NT2/D1 (cell line): ENCODE measurements around the gene CAMK2A.

Experiments
- SUZ12 ChIP-seq: IDR thresholded peaks from 2 replicates; pipeline ENCODE4 v1.6.1; 2011; ENCODE audit not compliant: insufficient read length, insufficient read depth; ENCODE audit errors: extremely low read depth
- YY1 ChIP-seq: IDR thresholded peaks from 2 replicates; pipeline ENCODE4 v1.6.1; 2011; ENCODE audit not compliant: insufficient read length, insufficient read depth
- ZNF274 ChIP-seq: IDR thresholded peaks from 2 replicates; pipeline ENCODE4 v1.6.1; 2011; ENCODE audit warnings: mild to moderate bottlenecking, low read depth, low read length

DNA sequence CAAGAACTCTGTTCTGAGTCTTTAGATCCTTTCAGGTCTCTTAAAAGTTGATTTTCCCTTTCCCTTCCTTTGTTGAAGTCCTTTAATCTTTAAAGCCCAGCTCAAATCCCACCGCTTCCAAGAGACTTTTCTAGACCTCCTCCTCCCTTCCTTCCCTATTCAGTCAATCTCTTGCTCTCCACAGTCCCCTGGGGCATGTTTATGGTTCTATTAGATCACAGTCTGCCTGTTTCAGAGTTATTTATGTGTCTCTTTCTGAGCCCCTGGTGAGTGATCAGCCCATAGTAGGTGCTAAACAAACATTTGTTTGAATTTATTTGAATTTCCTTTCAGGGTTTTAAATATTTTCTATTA lies 20.3 kb upstream of the CAMK2A start:
- TF ChIP-seq YY1 (no peak), ZNF274 (no peak), SUZ12 (no peak)
